GOT3 (cell line): ENCODE measurements around the gene OSBPL7.

Source experiments
- DNase-seq: peaks from one replicate; lab custom pipeline; 2025; ENCODE audit warnings: mixed read lengths; lab: John Stamatoyannopoulos, UW

Gene OSBPL7

DNA sequence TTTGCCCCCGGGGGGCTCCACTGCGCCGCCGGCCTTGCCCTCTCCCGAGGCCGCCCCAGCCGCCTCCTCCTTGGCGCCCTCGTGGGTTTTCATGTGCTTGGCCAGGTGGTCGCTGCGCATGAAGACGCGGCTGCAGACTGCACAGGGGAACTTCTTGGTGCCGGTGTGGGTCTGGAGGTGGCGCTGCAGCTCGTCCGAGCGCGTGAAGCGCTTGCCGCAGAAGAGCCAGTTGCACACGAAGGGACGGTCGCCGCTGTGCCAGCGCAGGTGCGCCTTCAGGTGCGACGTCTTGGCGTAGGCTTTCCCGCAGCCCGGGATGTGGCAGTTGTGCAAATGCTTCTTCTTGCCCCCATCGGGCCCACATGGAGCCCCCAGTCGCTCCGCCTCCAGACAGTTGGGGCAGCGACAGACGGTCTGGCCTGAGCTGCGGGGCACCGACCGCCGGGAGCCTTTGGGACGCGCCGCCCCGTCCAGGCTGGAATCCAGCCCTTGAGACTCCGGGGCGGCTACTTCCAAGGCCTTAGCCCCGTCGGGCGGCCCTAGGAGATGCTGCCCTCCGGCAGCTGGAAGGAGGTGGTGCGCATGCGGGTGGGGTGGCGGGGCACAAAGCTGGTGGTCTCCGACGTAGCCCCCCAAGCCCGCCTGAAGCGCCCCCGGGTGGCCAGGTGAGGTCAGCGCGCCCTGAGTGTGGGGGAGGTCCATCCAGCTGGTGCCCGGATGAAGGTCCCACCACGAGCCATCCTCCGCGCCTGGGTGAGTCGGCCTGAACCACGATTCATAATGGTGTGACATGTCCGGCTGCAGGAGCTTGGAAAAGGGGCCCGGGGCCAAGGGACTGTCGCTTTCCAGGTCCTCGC is 26.0 kb upstream of the OSBPL7 start:
- no peak for DNase-seq

DNA sequence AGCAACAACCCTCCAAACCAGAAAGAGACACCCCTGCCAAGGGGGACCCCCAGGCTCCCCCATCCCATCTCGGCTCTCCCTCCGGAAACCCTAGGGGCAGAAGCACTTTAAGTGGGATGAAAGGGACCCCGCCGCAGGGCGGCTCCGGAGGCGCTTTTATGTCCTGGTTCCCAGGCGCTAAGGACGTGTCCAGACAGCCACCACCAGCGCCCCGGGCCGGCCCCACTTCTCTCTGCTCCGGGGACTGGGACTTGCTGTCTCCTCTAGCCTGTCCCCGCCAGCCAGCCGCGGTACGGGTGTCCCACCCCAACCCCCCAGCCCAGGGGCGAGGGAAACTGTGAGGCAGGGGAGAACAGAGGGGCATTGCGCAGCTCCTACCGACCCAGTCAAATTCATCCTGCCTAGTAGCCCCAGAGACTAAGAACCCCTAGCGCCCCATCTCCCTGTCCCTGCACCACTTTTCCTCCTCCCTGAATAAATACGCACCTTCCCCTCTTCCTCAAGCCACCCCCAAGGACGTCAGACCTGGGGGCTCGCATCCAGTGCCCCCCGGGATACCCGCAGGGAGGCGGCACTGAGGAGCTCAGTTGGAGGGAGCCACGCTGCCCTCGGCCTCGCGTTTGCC is 25.2 kb upstream of the OSBPL7 start:
- DNase-seq, result no peak

DNA sequence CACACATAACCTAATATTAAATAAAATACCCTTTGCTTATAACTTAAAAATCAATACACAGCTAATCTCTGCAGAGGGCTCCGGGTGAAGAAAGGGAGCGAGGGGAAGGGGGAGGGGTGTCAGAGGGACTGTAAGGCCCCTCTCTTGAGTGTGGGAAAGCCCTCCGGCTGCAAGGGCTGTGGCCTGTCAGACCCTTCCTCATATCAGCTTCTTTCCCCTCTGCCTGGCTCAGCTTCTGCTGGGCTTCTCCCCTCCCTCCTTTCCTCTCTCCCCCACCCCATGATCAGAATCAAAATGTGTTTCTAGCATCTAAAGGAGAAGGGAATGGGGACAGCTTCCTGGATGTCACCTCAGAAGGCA is 24.1 kb upstream of the OSBPL7 start:
- no peak for DNase-seq

DNA sequence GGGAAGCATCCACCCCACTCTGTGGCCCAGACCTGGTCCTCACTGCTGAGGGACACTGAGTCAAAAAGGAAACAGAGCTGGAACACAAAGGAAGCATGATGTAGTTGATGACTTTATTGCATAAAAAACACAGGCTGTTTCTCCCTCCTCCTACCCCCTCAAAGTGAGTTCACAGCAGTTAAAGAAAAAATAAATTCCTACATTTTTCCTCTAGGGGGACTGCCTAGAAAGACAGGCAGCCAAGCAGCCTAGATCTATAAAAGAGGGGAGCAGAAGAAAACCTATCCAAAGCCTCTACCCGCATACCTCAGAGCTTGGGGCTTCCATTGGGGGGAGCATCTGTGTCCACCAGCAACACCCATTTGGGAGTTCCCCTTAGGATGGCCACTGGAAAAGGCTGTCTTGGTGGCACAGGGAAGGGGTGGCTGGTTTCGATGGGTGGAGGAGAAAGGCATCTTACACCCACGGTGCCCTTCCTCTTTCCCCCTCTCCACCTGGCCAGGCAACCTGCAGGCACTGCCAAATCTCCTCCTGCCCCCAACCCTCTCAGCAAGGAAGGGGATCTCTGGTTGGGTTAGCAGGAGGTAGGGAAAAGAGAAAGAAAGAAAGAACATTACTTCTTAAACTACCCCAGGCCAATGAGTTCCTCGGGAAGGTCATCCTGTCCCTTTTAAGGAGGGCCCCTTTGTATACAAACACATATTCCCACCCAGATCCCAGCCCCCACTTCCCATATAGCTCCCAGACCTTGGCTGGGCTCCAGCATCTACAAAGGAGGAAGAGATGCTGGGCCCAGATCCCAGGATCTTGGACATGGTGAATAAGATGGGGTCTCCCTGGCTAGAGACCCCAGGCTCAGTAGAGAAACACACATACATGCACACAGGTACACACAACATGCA is 23.5 kb upstream of the OSBPL7 start:
- DNase-seq, result no peak

DNA sequence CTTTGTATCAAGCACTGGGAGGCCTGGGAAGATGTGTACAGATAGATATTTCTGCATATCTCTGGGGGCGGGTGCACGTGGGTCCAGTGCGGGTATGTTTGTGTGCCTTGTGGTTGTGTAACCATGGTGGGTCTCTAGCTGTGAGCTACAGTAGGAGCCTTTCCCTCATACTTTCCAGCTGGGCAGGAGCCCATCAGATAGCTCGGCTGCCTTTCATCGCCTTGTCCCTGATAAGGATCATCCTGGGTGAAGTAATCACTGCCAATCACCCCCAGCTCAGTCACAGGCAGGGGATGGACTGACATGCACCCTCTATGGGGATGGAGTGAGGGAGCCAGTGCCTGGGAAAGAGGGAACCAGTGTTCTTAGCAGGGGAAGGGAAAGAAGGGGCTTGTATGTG is 22.6 kb upstream of the OSBPL7 start:
- DNase-seq, result no peak

DNA sequence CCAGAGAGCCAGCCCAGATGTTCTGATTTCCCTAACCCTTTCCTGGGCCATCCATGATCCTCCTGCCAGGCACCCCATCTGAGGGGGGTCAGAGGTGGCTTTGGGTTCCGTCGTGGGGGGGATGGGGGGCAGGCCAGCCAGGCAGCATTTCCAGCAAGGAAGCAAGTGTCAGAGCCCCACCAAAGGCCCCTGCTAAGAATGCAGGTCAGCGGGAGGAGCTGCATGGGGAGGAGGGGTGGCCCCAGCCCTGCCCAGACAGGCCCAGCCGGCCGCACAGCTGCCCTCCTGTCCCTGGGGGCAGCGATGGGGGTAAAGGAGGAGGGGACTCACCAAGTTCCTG is 21.8 kb upstream of the OSBPL7 start:
- no peak for DNase-seq

DNA sequence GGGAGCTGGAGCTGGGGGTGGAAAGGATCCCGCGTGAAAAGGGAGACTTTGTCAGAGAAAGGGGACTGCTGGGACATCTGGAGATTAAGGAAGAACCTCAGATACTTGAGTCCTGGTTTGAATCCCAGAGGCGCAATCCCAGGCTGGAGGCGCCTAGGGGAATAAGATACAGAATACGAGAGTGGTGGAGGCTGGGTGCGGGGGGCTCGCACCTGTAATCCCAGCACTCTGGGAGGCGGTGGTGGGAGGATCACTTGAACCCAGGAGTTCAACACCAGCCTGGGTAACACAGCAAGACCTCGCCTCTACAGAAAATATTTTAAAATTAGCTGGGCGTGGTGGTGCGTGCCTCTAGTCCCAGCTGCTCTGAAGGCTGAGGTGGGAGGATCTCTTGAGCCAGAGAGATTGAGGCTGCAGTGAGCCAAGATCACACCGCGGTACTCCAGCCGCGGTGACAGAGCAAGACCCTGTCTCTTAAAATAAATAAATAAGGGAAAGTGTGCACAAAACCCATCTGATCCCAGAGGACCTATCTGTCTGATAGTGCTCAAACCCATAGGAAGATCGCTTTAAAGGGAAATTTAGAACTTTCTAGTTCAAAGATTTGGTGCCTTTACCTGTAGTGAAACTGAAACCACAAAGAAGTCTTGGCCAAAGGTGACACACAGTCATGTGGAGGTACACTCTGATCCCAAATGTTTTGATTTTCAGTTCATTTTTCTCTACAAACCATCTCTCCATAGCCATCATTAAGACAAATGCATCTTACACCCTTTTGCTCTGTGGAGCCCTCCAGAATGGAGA is 20.1 kb upstream of the OSBPL7 start:
- DNase-seq, result no peak

DNA sequence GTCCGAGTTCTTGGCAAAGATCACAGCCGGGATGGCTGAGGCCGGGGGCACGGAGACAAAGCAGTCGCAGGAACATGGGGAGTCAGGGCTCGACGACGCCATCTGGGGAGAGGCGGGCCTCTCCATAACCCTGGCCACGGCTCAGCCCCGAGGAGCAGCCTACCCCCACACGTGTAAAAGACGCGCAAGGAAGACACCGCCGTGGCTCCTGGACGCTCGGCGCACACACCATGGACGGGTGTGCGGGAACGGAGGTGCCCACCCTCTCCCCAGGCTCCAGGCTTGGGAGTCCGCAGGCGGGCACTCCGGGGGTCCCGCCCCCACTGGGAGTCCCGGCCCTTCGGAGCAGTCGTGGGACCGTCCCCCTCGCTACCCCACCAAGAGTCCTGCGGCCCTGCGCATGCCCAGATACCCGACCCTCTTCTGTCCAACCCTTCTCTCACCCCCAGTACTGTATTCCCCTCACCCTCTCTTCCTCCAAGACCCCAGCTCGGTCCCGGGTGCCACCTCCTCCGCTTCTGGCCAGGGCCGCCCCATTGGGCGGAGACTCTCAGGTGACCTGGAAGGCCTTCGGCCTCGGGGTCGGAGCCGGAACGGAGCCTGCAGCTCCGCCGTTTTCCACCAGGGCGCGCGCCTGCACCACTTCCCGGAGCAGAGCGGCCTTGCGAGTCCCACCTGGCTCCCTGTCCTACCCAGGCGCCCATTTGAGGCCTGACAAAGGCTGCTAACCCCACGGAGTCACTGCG is 19.3 kb upstream of the OSBPL7 start, which contains the start of gene SCRN2:
TSS of gene SCRN2 (minus strand) at position 532 of the 746 bp plus-strand sequence. CDS start at position 102, 430 bp downstream.
- peak; percentile 85 for DNase-seq

DNA sequence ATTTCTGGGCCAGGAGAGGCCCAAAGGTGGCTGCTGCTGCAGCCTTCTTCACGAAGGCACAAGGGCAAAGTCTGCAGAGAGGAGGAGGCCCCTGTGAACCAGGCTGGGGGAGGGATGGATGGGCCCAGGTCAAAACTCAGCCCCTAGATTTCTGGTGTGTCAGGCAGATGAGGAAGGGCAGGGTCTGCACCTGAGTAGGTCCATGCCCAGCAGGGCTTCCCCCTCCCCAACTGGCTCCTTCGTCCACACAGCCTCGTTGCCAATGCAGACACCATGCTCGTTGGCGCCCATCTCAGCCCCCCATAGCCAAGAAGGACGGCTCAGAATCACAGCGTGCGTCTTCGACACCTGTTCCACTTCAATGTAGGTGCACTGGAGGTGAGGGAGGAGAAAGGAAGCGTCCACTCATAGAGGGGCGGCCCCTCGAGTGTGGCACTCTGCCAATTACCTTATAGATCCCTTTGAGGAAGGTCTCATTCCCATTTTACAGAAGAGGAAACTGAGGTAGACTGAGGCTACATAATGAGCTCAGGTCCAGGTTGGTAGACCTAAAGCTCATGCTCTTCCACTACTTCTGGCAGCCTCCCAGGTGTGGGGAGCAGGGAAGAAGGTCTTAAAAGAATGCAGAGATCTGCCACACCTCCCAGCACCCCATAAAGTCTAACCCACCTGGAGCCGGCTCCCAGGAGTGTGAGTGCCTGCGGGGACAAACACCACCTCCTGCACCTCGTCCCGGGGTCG is 18.6 kb upstream of the OSBPL7 start:
- no peak for DNase-seq

DNA sequence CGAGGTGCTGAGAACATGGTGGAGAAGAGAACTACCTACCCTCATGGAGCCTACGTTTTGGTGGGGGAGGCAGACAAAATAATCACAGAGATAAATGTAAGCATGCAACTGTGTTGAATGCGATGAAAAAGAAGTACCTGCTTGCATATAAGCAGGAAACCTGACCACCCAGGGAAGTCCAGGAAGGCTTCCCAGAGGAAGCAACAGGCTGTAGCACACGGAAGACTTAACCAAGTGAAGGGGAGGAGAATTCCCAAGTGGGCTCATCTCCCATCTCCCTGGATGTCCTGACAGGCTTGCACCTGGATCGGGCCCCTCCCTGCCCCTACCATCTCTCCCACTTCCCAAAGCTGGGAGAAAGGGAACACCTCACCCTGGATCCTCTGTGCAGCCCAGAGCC is 17.5 kb upstream of the OSBPL7 start:
- DNase-seq, result no peak

DNA sequence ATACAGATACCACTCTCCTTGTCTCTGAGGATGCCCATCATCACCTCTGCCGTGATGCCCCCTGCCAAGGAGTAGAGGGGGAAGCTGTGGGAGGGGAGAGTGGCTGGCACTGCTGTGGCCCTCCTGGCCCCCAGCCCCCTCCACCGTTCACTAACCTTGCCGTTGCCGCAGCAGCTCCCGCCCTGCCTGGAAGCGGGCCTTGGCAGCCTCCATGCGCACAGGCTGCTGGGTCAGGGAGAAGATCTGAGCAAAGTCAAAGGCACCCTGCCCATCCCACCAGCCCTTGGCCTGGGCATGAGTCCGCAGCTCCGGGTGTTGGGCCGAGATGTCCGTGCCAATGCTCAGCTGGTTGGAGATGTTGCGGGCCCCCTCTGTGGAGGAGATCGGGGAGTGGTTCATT is 17.0 kb upstream of the OSBPL7 start:
- no peak for DNase-seq

DNA sequence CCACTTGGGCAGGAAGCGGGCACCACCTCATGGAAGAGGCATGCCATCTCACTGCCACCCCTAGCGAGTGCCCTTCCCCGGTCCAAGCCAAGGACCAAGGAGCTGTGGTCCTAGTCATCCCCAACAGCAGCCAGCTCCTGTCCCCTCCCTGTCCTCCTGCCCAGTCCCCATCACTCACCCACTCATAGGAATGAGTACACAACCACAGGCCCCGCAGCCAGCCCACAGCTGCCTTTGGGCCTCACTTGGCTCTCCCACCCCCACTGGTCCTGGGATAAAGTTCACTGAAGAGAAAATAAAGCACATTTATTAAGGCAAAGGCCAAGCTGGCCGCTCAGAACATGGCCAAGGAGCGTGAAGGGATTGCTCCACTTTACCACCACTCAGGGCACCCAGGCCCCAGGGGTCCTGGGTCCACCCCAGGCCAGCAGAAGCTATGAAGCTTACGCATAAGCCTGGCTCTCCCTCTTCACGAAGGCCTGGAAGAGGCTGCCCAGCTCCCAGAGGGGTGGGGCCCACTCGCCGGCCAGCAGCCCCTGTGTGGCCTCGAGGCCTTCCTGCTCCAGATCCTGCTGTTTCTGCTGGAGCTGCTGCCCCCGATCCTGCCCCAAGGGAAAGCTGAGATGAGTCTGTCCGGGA is 15.9 kb upstream of the OSBPL7 start:
- DNase-seq, result no peak

DNA sequence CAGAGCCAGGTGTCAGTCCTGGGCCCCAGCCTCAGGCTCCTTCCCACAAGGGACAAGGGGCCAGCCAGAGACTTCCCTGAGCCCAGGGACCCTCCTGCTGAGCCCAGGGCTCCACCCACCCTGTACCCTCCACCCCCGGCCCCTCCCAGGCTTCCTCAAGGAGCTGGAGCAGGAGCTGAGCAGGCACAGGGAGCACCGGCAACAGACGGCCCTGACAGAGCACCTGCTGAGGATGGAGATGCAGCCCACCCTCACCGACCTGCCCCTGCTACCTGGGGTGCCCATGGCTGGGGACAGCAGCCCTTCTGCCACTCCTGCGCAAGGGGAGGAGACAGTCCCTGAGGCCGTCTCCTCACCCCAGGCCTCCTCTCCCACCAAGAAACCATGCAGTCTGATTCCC is 15.0 kb upstream of the OSBPL7 start:
- DNase-seq, result no peak

DNA sequence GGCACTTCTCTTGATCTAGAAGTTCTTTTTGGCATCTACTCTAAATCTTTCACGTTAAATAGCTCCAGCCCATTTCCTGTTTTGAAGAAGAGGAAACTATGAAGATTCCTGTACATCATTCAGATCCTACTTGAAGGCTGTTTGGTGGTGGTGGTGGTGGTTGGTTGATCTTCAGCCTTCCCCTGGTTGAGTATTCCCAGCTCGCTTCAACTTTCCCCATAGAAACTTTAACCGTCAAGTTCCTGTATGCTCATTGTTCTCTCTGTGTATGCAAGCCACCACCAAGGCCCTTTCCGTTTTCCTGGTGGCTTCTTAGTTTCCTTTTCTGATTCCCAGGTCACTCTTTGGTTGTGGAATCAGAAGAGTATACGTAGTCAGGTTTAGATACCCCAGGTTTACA is 13.2 kb upstream of the OSBPL7 start:
- DNase-seq, result no peak

DNA sequence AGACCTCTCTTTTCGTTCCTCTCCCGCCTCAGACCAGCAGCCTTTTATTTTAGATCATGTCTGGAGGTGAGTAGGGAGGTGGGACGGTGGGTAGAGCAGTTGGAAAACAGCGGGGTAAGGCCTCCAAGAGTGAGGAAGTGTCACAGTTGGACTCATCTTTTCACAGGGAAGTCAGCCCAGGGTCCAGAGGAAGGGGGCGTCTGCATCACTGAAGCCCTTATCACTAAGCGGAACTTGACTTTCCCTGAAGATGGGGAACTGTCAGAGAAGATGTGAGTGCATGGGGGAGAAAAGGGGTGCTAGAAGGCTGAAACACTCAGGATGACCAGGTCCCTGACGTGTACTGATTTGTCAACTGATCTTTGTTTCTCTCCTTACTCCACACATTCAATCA is 10.3 kb upstream of the OSBPL7 start:
- no peak for DNase-seq

DNA sequence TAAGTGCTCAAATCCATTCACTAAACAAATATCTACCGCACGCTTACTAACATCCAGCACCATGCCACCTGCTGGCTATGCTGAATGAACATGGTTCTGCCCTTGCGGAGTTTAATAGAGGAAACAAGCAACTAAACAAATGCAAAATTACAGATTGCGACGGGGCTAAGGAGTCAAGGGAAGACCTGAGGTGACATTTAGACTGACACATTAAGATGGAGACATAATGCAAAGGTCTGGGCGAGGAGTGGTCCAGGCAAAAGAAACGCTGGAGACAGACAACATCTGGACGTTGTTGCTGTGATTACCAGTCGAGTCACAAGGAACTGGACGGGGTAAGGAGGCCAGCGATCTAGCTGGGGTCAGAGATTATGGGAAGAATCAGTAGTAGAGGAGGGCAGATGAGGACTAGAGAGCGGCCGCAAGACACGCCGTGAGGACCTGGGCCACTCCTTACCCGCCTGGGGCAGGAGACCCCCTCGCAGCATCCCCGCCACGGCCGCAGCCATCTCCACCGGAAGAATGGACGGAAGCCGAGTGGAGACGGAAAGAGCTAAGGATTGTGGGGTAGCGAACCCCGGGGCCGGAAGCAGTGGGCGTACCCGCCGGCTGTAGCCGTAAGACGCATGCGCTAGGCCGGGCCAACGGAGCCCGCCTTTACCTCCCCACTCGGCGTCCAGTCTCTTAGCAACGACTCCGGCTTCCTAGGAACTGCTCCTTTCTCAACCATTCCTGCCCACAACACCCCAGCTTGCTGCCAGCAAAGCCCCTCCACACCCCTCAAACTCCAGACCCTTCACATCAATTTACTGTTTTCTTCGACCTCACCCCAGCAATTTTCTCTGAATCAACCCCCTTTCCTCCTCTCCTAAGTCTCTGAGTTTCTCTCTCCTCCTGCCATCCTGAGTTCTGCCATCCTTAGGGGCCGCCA is 9.7 kb upstream of the OSBPL7 start, which contains the start of the genes LRRC46 and MRPL10:
TSS of gene LRRC46 (plus strand) at position 668 of the 931 bp plus-strand sequence. CDS start 320 bp downstream, outside the sequence.
TSS of gene MRPL10 (minus strand) at position 539 of the 931 bp plus-strand sequence. CDS start at position 509, 30 bp downstream.
- peak; percentile 60 for DNase-seq

DNA sequence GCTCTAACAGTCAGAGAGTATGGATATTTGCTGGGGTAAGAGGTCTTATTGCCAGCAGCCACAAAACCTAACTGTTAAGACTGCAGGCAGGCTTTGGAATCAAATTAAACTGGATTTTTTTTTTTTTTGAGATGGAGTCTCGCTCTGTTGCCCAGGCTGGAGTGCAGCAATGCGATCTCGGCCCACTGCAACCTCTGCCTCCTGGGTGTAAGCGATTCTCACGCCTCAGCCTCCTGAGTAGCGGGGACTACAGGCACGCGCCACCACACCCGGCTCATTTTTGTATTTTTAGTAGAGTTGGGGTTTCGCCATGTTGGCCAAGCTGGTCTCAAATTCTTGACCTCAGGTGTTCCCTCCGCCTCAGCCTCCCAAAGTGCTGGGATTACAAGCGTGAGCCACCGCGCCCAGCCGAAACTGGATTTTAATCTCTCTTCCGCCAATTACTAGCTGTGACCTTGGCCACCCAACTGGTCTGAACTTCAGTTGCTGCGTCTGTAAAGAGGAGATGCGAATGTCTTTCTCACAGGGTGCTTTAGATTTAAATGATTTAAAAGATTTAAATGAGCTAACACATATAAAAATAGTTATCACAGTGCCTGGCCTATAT is 8.9 kb upstream of the OSBPL7 start:
- no peak for DNase-seq

DNA sequence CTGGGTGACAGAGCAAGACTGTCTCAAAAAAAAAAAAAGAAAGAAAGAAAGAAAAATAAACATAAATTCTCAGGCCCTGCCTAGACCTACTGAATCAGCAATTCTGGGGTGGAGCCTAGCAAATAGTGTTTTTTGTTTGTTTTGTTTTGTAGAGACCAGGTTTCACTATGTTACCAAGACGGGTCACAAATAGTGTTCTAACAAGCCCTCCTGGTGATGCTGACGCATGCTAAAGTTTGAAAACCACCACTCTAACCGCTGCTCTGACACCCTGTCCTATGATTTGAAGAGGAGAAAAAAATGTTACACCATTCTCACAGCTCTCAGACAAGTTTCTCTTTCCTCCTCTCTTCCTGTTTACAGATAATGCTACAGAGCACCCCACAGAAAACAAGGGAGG is 8.3 kb upstream of the OSBPL7 start:
- no peak for DNase-seq
